ENCODE measurements around the gene TSPAN12.

The TSPAN12 gene

GRCh38 chr7:120864141-120864900 is 6.4 kb upstream of the TSPAN12 start:
- Histone ChIP-seq H3K4me1 (ENCODE audit: insufficient read depth, low read length) (peaks cover 13% of the 10 kb centered on the region), H3K4me3 (ENCODE audit: low read length) (no peak overlapping the region), H2AFZ (ENCODE audit: low read depth, low read length) (no peak overlapping the region), H3K36me3 (ENCODE audit: insufficient read depth, low read length) (no peaks in the 10 kb centered on the region), H3K9me3 (ENCODE audit: low read length) (no peaks in the 10 kb centered on the region), H3K27me3 (ENCODE audit: insufficient read depth, low read length) (no peaks in the 10 kb centered on the region)

GRCh38 chr7:120862987-120863590 is 5.1 kb upstream of the TSPAN12 start:
- Histone ChIP-seq H3K27me3 (ENCODE audit: insufficient read depth, low read length) (no peaks in the 10 kb centered on the region), H3K36me3 (ENCODE audit: insufficient read depth, low read length) (no peaks in the 10 kb centered on the region), H2AFZ (ENCODE audit: low read depth, low read length) (no peak overlapping the region), H3K4me3 (ENCODE audit: low read length) (no peak overlapping the region), H3K4me1 (ENCODE audit: insufficient read depth, low read length) (peaks cover 19% of the 10 kb centered on the region), H3K9me3 (ENCODE audit: low read length) (no peaks in the 10 kb centered on the region)

- Histone ChIP-seq H3K27me3 (ENCODE audit: insufficient read depth, low read length) (no peaks in the 10 kb centered on the region), H3K36me3 (ENCODE audit: insufficient read depth, low read length) (no peaks in the 10 kb centered on the region), H3K4me1 (ENCODE audit: insufficient read depth, low read length) (peaks cover 21% of the 10 kb centered on the region), H3K9me3 (ENCODE audit: low read length) (no peaks in the 10 kb centered on the region), H3K4me3 (ENCODE audit: low read length) (no peak overlapping the region), H2AFZ (ENCODE audit: low read depth, low read length) (no peak overlapping the region)
Measured at GRCh38 chr7:120860156-120860555, 2.2 kb upstream of the TSPAN12 start.

GRCh38 chr7:120859459-120859858 is 1.5 kb upstream of the TSPAN12 start:
- no peaks in the 10 kb centered on the region for H3K36me3 ChIP-seq (ENCODE audit: insufficient read depth, low read length)
- H3K4me3 ChIP-seq (ENCODE audit: low read length): no peak overlapping the region
- no peaks in the 10 kb centered on the region for H3K27me3 ChIP-seq (ENCODE audit: insufficient read depth, low read length)
- no peaks in the 10 kb centered on the region for H3K9me3 ChIP-seq (ENCODE audit: low read length)
- H3K4me1 ChIP-seq (ENCODE audit: insufficient read depth, low read length): peaks cover 18% of the 10 kb centered on the region
- no peak overlapping the region for H2AFZ ChIP-seq (ENCODE audit: low read depth, low read length)

GRCh38 chr7:120856621-120857352 is 1.2 kb downstream of the TSPAN12 start:
- Histone ChIP-seq H3K27me3 (ENCODE audit: insufficient read depth, low read length) (no peaks in the 10 kb centered on the region), H3K9me3 (ENCODE audit: low read length) (no peaks in the 10 kb centered on the region), H3K4me1 (ENCODE audit: insufficient read depth, low read length) (peaks cover 14% of the 10 kb centered on the region), H3K36me3 (ENCODE audit: insufficient read depth, low read length) (no peaks in the 10 kb centered on the region), H3K4me3 (ENCODE audit: low read length) (peak overlapping the region; percentile 72), H2AFZ (ENCODE audit: low read depth, low read length) (peak overlapping the region; percentile 11)

- peak overlapping the region; percentile 72 for H3K4me3 ChIP-seq (ENCODE audit: low read length)
Measured at GRCh38 chr7:120856198-120856597, 1.7 kb downstream of the TSPAN12 start.

GRCh38 chr7:120852700-120853099 is 5.2 kb downstream of the TSPAN12 start:
- Histone ChIP-seq H3K4me1 (ENCODE audit: insufficient read depth, low read length) (peaks cover 8% of the 10 kb centered on the region), H3K9me3 (ENCODE audit: low read length) (no peaks in the 10 kb centered on the region), H3K27me3 (ENCODE audit: insufficient read depth, low read length) (no peaks in the 10 kb centered on the region), H2AFZ (ENCODE audit: low read depth, low read length) (no peak overlapping the region), H3K36me3 (ENCODE audit: insufficient read depth, low read length) (no peaks in the 10 kb centered on the region), H3K4me3 (ENCODE audit: low read length) (no peak overlapping the region)

More at GRCh38 chr7:120856198-120856597, 1.7 kb downstream of the TSPAN12 start:
- Histone ChIP-seq H2AFZ (ENCODE audit: low read depth, low read length) (peak overlapping the region; percentile 11), H3K4me1 (ENCODE audit: insufficient read depth, low read length) (peaks cover 14% of the 10 kb centered on the region), H3K36me3 (ENCODE audit: insufficient read depth, low read length) (no peaks in the 10 kb centered on the region), H3K27me3 (ENCODE audit: insufficient read depth, low read length) (no peaks in the 10 kb centered on the region), H3K9me3 (ENCODE audit: low read length) (no peaks in the 10 kb centered on the region)

GRCh38 chr7:120843109-120843508 is 14.8 kb downstream of the TSPAN12 start:
- Histone ChIP-seq H2AFZ (ENCODE audit: low read depth, low read length) (no peak overlapping the region), H3K4me1 (ENCODE audit: insufficient read depth, low read length) (no peaks in the 10 kb centered on the region), H3K4me3 (ENCODE audit: low read length) (no peak overlapping the region), H3K9me3 (ENCODE audit: low read length) (peaks cover 14% of the 10 kb centered on the region), H3K27me3 (ENCODE audit: insufficient read depth, low read length) (no peaks in the 10 kb centered on the region), H3K36me3 (ENCODE audit: insufficient read depth, low read length) (peaks cover 18% of the 10 kb centered on the region)

GRCh38 chr7:120842121-120842621 is 15.8 kb downstream of the TSPAN12 start:
- Histone ChIP-seq H3K4me1 (ENCODE audit: insufficient read depth, low read length) (no peaks in the 10 kb centered on the region), H3K9me3 (ENCODE audit: low read length) (peaks cover 14% of the 10 kb centered on the region), H3K27me3 (ENCODE audit: insufficient read depth, low read length) (no peaks in the 10 kb centered on the region), H3K36me3 (ENCODE audit: insufficient read depth, low read length) (peaks cover 25% of the 10 kb centered on the region), H2AFZ (ENCODE audit: low read depth, low read length) (no peak overlapping the region), H3K4me3 (ENCODE audit: low read length) (no peak overlapping the region)

GRCh38 chr7:120841608-120842007 is 16.3 kb downstream of the TSPAN12 start:
- Histone ChIP-seq H3K4me1 (ENCODE audit: insufficient read depth, low read length) (no peaks in the 10 kb centered on the region), H3K4me3 (ENCODE audit: low read length) (no peak overlapping the region), H3K9me3 (ENCODE audit: low read length) (peaks cover 12% of the 10 kb centered on the region), H3K27me3 (ENCODE audit: insufficient read depth, low read length) (no peaks in the 10 kb centered on the region), H3K36me3 (ENCODE audit: insufficient read depth, low read length) (peaks cover 28% of the 10 kb centered on the region), H2AFZ (ENCODE audit: low read depth, low read length) (no peak overlapping the region)

- Histone ChIP-seq H3K36me3 (ENCODE audit: insufficient read depth, low read length) (peaks cover 43% of the 10 kb centered on the region), H3K4me3 (ENCODE audit: low read length) (no peak overlapping the region), H3K9me3 (ENCODE audit: low read length) (peaks cover 2% of the 10 kb centered on the region), H2AFZ (ENCODE audit: low read depth, low read length) (no peak overlapping the region), H3K27me3 (ENCODE audit: insufficient read depth, low read length) (no peaks in the 10 kb centered on the region), H3K4me1 (ENCODE audit: insufficient read depth, low read length) (no peaks in the 10 kb centered on the region)
Measured at GRCh38 chr7:120838281-120838682, 19.7 kb downstream of the TSPAN12 start.

- Histone ChIP-seq H3K36me3 (ENCODE audit: insufficient read depth, low read length) (peaks cover 43% of the 10 kb centered on the region), H2AFZ (ENCODE audit: low read depth, low read length) (no peak overlapping the region), H3K9me3 (ENCODE audit: low read length) (no peaks in the 10 kb centered on the region)
Measured at GRCh38 chr7:120837599-120837998, 20.3 kb downstream of the TSPAN12 start.

GRCh38 chr7:120836556-120837115 is 21.3 kb downstream of the TSPAN12 start:
- no peak overlapping the region for H2AFZ ChIP-seq (ENCODE audit: low read depth, low read length)
- H3K4me3 ChIP-seq (ENCODE audit: low read length): no peak overlapping the region
- H3K9me3 ChIP-seq (ENCODE audit: low read length): peaks cover 1% of the 10 kb centered on the region
- no peaks in the 10 kb centered on the region for H3K27me3 ChIP-seq (ENCODE audit: insufficient read depth, low read length)
- peaks cover 38% of the 10 kb centered on the region for H3K36me3 ChIP-seq (ENCODE audit: insufficient read depth, low read length)
- no peaks in the 10 kb centered on the region for H3K4me1 ChIP-seq (ENCODE audit: insufficient read depth, low read length)

More at GRCh38 chr7:120837599-120837998, 20.3 kb downstream of the TSPAN12 start:
- Histone ChIP-seq H3K27me3 (ENCODE audit: insufficient read depth, low read length) (no peaks in the 10 kb centered on the region), H3K4me3 (ENCODE audit: low read length) (no peak overlapping the region), H3K4me1 (ENCODE audit: insufficient read depth, low read length) (no peaks in the 10 kb centered on the region)
